Sigmoid colon (tissue), 7 donors: Measurements from ENCODE around the gene PDE4D. TPM values are rescaled to one million over a fixed set of nuclear protein-coding genes. Genes with fewer than 3 reads are reported as not detected.
A peak's percentile ranks its signal among the peaks of the same experiment; 100 is the strongest.
"Not testable (repeated sequence)": the region's sequence is repeated elsewhere in the genome, so short reads cannot be mapped to it uniquely, and the experiment has no call there.

ENCODE experiments used
- DNase-seq: peaks from one replicate; pipeline ENCODE4 v3.0.0-alpha.2; 2019
- H3K27ac ChIP-seq, 4 donors: fragments of 200-600 bp; sonication (generic); one replicate each; pipeline ENCODE4 v1.5.1; 2016 to 2019; ENCODE audit warnings: mild to moderate bottlenecking in 1 of 4
- H3K27me3 ChIP-seq, 3 donors: fragments of 200-600 bp; sonication (generic); one replicate each; pipeline ENCODE4 v1.5.1; 2019; ENCODE audit warnings: mild to moderate bottlenecking in 1 of 3
- H3K36me3 ChIP-seq, 4 donors: fragments of 200-600 bp; sonication (generic); one replicate each; pipeline ENCODE4 v1.5.1; 2016 to 2019
- H3K4me1 ChIP-seq, 4 donors: fragments of 200-600 bp; sonication (generic); one replicate each; pipeline ENCODE4 v1.5.1; 2017 to 2019
- H3K4me3 ChIP-seq, 4 donors: fragments of 200-600 bp; sonication (generic); one replicate each; pipeline ENCODE4 v1.5.1; 2017 to 2019; ENCODE audit warnings: mild to moderate bottlenecking in 2 of 4, moderate library complexity in 1 of 4
- H3K9me3 ChIP-seq, 4 donors: fragments of 200-600 bp in 3 of 4; sonication (generic) in 3 of 4; one replicate each; pipeline versions ENCODE4 v1.5.1 to v1.6.1; 2013 to 2019
- CTCF ChIP-seq, 4 experiments: fragments of 450-650 bp in 3 of 4; fragments of 200-600 bp in 1 of 4; IDR thresholded peaks; one replicate each; pipeline ENCODE4 v1.5.1; 2016 to 2019; ENCODE audit warnings: antibody characterized with exemption in 4 of 4, mild to moderate bottlenecking in 3 of 4, moderate library complexity in 2 of 4
- EP300 ChIP-seq, 4 donors: sonication (generic); formaldehyde crosslinking; IDR thresholded peaks; one replicate each; pipeline ENCODE4 v1.6.1; 2017; ENCODE audit warnings: antibody characterized with exemption in 4 of 4
- POLR2A ChIP-seq, 2 donors: fragments of 450-650 bp; IDR thresholded peaks; one replicate each; pipeline ENCODE4 v1.6.1; 2016; ENCODE audit warnings: antibody characterized with exemption in 2 of 2, mild to moderate bottlenecking in 2 of 2, moderate library complexity in 2 of 2
- POLR2AphosphoS5 ChIP-seq, 4 donors: sonication (generic); formaldehyde crosslinking; IDR thresholded peaks; one replicate each; pipeline ENCODE4 v1.6.1; 2017; ENCODE audit warnings: antibody characterized with exemption in 4 of 4
- WGBS, 2 donors: extraction: QIAGEN DNeasy Blood & Tissue Kit; methylation state at CpG; one replicate each; pipeline ENCODE4 v1.1.7; 2013; 5-methylcytosine and 5-hydroxymethylcytosine counted together
- intact Hi-C: fragments of 100-400 bp; cut with DNase I; formaldehyde crosslinking; loops from one replicate; pipeline ENCODE4 v1.15.1; 2023
- polyA plus RNA-seq, 3 donors: library from polyadenylated mRNA; stranded (reverse); fragments of 200-250 nt; gene quantifications; one replicate each; pipeline ENCODE4 v1.2.3, GENCODE V29; 2013
- total RNA-seq, 4 donors: library from RNA; depleted of rRNA; stranded (reverse); fragments of >200 nt; gene quantifications; one replicate each; pipeline ENCODE4 v1.1.0, GENCODE V29; 2016
- donor health status: healthy with polysubstance abuse.
- donor health status: Bipolar disorder and iron deficiency.
- donor health status: healthy.

The PDE4D gene
- total and polyA plus RNA-seq, 7 donors, result 6.0 to 289 (median 169) TPM

- Histone ChIP-seq H3K27me3 (no peaks in the 10 kb centered on the region), H3K27ac (no peak overlapping the region), H3K4me3 (no peak overlapping the region), H3K36me3 (no peaks in the 10 kb centered on the region), H3K9me3 (no peaks in the 10 kb centered on the region), H3K4me1 (peaks cover 0 to 34% (median 14%) of the 10 kb centered on the region in 4 donors)
- no peak for DNase-seq
- WGBS, 2 donors, result 60 to 62% methylated on average over 3 of the region's 3 CpGs
- intact Hi-C loops, result no loop called here
- TF ChIP-seq POLR2AphosphoS5 (IDR thresholded peaks at IDR 0.05) (peak in 3 of 4 donors; percentile 11 to 46 (median 25)), EP300 (IDR thresholded peaks at IDR 0.05) (no peak)
Measured at GRCh38 chr5:59062986-59063683, 830.4 kb downstream of the PDE4D start.

- Histone ChIP-seq H3K36me3 (no peaks in the 10 kb centered on the region), H3K4me1 (peaks cover 0 to 34% (median 14%) of the 10 kb centered on the region in 4 donors), H3K4me3 (no peak overlapping the region), H3K9me3 (no peaks in the 10 kb centered on the region), H3K27ac (no peak overlapping the region), H3K27me3 (no peaks in the 10 kb centered on the region)
- intact Hi-C loops, result no loop called here
- TF ChIP-seq POLR2A (IDR thresholded peaks at IDR 0.05), result no peak
- no peak for TF ChIP-seq EP300 (IDR thresholded peaks at IDR 0.05)
- TF ChIP-seq CTCF (IDR thresholded peaks at IDR 0.05), result no peak
- no peak for TF ChIP-seq POLR2AphosphoS5 (IDR thresholded peaks at IDR 0.05)
- DNase-seq, result no peak
- WGBS, 2 donors, result 59 to 61% methylated on average over 5 of the region's 5 CpGs
Measured at GRCh38 chr5:59061377-59061776, 832.1 kb downstream of the PDE4D start.

GRCh38 chr5:59058969-59059687 is 834.4 kb downstream of the PDE4D start:
- H3K36me3 ChIP-seq, result no peaks in the 10 kb centered on the region
- 76 to 91% methylated on average over 5 of the region's 5 CpGs for WGBS, 2 donors
- DNase-seq, result no peak
- peaks cover 0 to 28% (median 13%) of the 10 kb centered on the region in 4 donors for H3K4me1 ChIP-seq
- H3K27ac ChIP-seq, result no peak overlapping the region
- H3K4me3 ChIP-seq, result no peak overlapping the region
- no peaks in the 10 kb centered on the region for H3K9me3 ChIP-seq
- H3K27me3 ChIP-seq, result no peaks in the 10 kb centered on the region
- TF ChIP-seq CTCF (IDR thresholded peaks at IDR 0.05) (no peak), EP300 (IDR thresholded peaks at IDR 0.05) (no peak), POLR2A (IDR thresholded peaks at IDR 0.05) (no peak), POLR2AphosphoS5 (IDR thresholded peaks at IDR 0.05) (no peak)
- intact Hi-C loops, result no loop called here

- Histone ChIP-seq H3K9me3 (no peaks in the 10 kb centered on the region), H3K27ac (no peak overlapping the region), H3K4me1 (peaks cover 0 to 19% (median 7%) of the 10 kb centered on the region in 4 donors), H3K27me3 (no peaks in the 10 kb centered on the region), H3K4me3 (no peak overlapping the region), H3K36me3 (no peaks in the 10 kb centered on the region)
- no peak for DNase-seq
- WGBS, 2 donors, result 38 to 82% methylated on average over 1 of the region's 1 CpG
- intact Hi-C loops, result no loop called here
- TF ChIP-seq CTCF (IDR thresholded peaks at IDR 0.05) (no peak), POLR2AphosphoS5 (IDR thresholded peaks at IDR 0.05) (no peak), EP300 (IDR thresholded peaks at IDR 0.05) (no peak), POLR2A (IDR thresholded peaks at IDR 0.05) (no peak)
Measured at GRCh38 chr5:59058237-59058636, 835.3 kb downstream of the PDE4D start.

- H3K4me1 ChIP-seq, H3K4me3 ChIP-seq, H3K36me3 ChIP-seq, intact Hi-C loops, H3K27me3 ChIP-seq, H3K27ac ChIP-seq, H3K9me3 ChIP-seq, DNase-seq: not testable (repeated sequence)
- 90 to 97% methylated on average over 3 of the region's 3 CpGs for WGBS, 2 donors
Measured at GRCh38 chr5:59056599-59056998, 836.9 kb downstream of the PDE4D start.
